ENCODE results near the gene MANSC1. TPM values are rescaled to one million over a fixed set of nuclear protein-coding genes. Genes with fewer than 3 reads are reported as not detected.

MANSC1 gene
- total and polyA plus RNA-seq, 9 of the 15 experiments (the other 6 are each of a cell fraction or from before 2014, with no cell fraction given): 0.76 to 8.6 (median 3.1) TPM

DNA sequence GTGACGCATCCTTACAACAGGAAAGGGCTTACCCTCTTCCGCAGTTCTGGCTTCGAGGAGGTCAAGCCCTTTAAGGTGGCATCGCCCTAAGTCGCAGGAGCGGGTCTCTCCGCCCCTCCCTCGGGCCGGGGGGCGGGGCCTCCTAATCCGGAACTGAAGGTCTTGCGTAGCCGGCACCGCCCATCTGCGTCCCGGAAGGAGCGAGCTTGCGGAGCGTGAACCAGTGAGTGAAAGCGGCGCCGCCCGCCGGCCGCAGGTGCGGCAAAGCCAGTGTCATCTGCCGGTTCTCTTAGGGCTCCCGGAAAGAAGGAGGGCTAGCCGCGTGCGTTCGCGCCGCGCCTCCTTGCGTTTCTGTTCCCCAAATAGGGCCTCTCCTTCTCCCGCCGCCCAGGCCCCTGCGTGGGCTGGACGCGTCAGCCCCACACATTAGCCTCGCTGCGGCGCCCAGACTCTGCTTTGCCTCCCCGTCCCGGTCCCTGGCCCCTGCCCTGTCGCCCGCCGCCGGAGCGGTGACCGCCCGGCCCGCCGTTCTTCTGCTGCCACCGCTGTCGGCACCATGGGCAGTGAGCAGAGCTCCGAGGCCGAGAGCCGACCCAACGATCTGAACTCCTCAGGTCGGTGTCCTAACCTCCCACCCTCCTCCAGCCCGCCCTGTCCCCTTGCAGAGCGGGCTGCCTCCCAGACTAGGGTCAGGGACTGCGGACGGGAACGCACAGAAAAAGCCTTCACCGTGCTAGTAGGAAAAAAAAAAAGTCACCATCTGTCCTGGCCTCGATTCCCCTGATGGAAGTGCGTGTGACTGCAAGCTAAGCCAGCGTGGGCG is 7.1 kb upstream of the MANSC1 start, which contains the start of gene BORCS5 (continued):
- TF ChIP-seq ZNF584 (CRISPR knock-in tag; IDR thresholded peaks at IDR 0.05; ENCODE audit: low read depth) (no peak), BHLHE40 (IDR thresholded peaks at IDR 0.05; ENCODE audit: low read length) (peak; percentile 58; the same call in 1 of the 2 replicates), PML (IDR thresholded peaks at IDR 0.05; ENCODE audit: low read length) (peak; percentile 76; the same call in 1 of the 2 replicates), HNRNPH1 (optimal IDR thresholded peaks at IDR 0.05; ENCODE audit: low read depth, low read length) (no peak), RNF2 (IDR thresholded peaks at IDR 0.05) (no peak), E2F5 (CRISPR knock-in tag; IDR thresholded peaks at IDR 0.05) (no peak), TRIM24 (IDR thresholded peaks at IDR 0.05) (no peak), SMAD2 (IDR thresholded peaks at IDR 0.05; ENCODE audit: low read depth, low read length) (no peak), ZNF311 (CRISPR knock-in tag; IDR thresholded peaks at IDR 0.05) (no peak), NELFE (IDR thresholded peaks at IDR 0.05; ENCODE audit: insufficient read depth, insufficient read length) (no peak), ELF4 (CRISPR knock-in tag; IDR thresholded peaks at IDR 0.05) (peak; percentile 47; the same call in 1 of the 2 replicates), ELK1 (CRISPR knock-in tag; IDR thresholded peaks at IDR 0.05) (no peak), RBM15 (IDR thresholded peaks at IDR 0.05; ENCODE audit: insufficient read depth, low read length) (no peak), RBFOX2 (IDR thresholded peaks at IDR 0.05; ENCODE audit: low read depth, low read length) (peak; percentile 98), ZNF561 (CRISPR knock-in tag; conservative IDR thresholded peaks at IDR 0.05) (no peak), ELF1 (tag; IDR thresholded peaks at IDR 0.05) (peak; percentile 94), SREBF1 (IDR thresholded peaks at IDR 0.05; ENCODE audit: borderline replicate concordance, low read depth, low read length) (no peak), HNRNPK (IDR thresholded peaks at IDR 0.05; ENCODE audit: low read depth, low read length, poor library complexity, severe bottlenecking) (no peak), GMEB1 (CRISPR knock-in tag; IDR thresholded peaks at IDR 0.05) (peak; percentile 87)
- TF ChIP-seq, protein P1, sequence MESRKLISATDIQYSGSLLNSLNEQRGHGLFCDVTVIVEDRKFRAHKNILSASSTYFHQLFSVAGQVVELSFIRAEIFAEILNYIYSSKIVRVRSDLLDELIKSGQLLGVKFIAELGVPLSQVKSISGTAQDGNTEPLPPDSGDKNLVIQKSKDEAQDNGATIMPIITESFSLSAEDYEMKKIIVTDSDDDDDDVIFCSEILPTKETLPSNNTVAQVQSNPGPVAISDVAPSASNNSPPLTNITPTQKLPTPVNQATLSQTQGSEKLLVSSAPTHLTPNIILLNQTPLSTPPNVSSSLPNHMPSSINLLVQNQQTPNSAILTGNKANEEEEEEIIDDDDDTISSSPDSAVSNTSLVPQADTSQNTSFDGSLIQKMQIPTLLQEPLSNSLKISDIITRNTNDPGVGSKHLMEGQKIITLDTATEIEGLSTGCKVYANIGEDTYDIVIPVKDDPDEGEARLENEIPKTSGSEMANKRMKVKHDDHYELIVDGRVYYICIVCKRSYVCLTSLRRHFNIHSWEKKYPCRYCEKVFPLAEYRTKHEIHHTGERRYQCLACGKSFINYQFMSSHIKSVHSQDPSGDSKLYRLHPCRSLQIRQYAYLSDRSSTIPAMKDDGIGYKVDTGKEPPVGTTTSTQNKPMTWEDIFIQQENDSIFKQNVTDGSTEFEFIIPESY (CRISPR knock-in tag; IDR thresholded peaks at IDR 0.05): no peak
- TF ChIP-seq, protein P2, sequence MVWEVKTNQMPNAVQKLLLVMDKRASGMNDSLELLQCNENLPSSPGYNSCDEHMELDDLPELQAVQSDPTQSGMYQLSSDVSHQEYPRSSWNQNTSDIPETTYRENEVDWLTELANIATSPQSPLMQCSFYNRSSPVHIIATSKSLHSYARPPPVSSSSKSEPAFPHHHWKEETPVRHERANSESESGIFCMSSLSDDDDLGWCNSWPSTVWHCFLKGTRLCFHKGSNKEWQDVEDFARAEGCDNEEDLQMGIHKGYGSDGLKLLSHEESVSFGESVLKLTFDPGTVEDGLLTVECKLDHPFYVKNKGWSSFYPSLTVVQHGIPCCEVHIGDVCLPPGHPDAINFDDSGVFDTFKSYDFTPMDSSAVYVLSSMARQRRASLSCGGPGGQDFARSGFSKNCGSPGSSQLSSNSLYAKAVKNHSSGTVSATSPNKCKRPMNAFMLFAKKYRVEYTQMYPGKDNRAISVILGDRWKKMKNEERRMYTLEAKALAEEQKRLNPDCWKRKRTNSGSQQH (CRISPR knock-in tag; IDR thresholded peaks at IDR 0.05): no peak

All from K562 (cell line).